NCI-H1092 (cell line): ENCODE measurements around the gene SPATA31A1.
"Not testable (repeated sequence)": the region's sequence is repeated elsewhere in the genome, so short reads cannot be mapped to it uniquely, and the experiment has no call there.

Experiments
- DNase-seq: peaks from one replicate; lab custom pipeline; 2025; lab: John Stamatoyannopoulos, UW

SPATA31A1 gene

DNA sequence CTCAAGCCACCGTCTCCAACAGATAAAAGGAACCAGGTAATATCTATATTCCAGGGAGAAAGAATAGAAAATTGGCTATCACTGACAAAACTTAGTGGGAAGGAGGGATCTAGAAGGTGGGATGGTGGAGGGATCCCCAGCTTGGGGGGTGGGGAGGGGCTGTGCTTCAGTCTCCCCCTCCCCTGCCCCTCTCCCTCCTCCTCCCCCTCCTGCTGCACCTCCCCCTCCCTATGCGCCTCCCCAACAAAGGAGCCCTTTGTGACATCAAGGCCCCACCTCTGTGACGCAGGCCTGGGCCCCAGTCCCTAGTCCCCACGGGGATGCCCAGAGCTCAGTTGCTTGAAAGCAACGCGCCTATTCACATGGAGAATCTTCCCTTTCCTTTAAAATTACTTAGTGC, at the start of gene SPATA31A1:
Gene SPATA31A1, plus strand, starts transcription at position 301 of the 400 bp plus-strand sequence. Its CDS starts 62 bp downstream, at position 363.
- DNase-seq, result not testable (repeated sequence)

GRCh38 chr9:39407261-39408204, 52.1 kb downstream of the SPATA31A1 start:
- not testable (repeated sequence) for DNase-seq

DNA sequence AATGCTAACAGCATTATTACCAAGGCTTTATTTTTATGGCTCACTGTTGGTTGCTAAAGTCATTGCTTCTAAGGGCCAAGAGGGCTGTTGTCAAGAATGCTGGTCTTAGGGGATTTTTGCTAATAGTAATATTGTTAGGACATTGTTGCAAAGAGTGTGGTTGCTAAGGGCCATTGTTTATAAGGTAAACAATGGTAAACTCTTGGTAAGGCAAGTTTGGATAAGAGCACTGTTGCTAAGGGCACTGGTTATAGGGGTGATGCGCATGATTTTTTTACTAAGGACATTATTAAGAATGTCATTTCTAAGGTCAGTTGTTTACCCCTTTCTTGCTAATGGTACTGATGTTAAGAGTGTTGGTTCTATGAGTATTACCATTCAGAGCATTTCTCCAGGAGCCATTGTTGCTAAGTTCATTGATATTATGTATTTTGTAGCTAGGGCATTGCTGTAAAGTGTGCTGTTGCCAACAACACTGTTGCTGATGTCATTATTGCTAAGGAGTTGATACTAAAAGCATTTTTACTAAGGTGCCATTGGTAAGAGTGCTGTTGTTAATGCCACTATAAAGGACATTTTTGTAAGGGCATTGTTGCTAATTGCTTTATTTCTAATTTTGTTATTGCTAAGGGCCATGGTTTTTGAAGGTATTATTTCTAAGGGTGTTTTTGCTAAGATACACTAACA, 55.9 kb downstream of the SPATA31A1 start:
- DNase-seq, result not testable (repeated sequence)
